GM21619 (cell line): ENCODE data around the gene MILR1.

Experiments used
- ATAC-seq: cut with Tn5 transposase; IDR thresholded peaks from one replicate; pipeline ENCODE4 v1.9.1; 2021; ENCODE audit not compliant: unreplicated experiment

Gene MILR1

DNA sequence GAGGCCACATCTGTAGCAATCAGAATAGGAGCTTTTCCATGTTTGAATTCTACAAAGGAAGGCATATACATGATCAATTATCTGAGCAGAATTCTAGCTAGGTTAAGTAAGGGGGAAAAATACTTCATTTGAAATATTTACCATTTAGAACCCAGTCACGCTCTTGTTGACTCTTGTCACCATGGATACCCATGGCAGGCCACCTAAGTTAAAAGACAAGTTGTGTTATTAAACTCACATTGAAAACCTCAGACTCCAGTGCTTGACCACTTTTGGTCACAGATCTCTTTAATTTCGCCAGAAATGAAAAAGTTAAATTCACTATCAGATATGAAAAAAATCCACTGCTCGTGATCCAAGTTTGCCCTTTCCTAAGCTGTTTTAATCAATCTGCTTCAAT is 53.1 kb downstream of the MILR1 start:
- no peak for ATAC-seq

DNA sequence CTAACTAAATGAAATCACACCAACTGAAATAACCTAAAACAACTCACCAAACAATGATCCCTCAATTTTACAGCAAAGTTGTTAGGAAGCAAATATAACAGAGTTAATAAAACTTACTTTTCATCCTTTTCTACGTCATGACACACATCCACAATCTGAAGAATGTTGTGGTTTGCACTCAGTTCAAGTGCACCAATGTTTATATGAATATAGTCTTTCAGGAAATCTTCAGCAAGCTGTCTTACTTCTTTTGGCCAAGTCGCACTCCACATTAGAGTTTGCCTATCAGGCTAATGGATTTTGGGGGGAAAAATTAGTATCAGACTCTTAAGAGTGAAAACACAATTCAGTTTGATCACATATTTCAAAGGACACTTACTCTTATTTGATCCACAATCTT is 53.9 kb downstream of the MILR1 start:
- ATAC-seq, result no peak

DNA sequence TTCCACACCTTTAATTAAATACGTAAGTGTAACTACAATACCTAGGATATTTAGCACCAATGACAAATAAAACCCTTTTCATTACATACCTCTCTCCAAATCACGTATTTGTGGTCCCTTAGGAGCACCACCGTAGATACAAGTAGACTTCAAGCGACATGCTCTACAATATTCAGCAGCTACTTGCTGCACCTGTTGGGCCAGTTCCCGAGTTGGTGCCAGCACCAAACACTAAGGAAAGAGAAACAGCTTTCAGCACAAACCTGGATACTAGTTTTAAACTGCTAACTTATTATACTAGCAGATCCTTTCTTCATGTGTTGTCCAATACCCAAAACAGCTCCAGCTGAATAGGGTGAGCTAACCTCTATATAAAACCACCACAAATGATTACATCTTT is 54.4 kb downstream of the MILR1 start:
- ATAC-seq, result no peak

DNA sequence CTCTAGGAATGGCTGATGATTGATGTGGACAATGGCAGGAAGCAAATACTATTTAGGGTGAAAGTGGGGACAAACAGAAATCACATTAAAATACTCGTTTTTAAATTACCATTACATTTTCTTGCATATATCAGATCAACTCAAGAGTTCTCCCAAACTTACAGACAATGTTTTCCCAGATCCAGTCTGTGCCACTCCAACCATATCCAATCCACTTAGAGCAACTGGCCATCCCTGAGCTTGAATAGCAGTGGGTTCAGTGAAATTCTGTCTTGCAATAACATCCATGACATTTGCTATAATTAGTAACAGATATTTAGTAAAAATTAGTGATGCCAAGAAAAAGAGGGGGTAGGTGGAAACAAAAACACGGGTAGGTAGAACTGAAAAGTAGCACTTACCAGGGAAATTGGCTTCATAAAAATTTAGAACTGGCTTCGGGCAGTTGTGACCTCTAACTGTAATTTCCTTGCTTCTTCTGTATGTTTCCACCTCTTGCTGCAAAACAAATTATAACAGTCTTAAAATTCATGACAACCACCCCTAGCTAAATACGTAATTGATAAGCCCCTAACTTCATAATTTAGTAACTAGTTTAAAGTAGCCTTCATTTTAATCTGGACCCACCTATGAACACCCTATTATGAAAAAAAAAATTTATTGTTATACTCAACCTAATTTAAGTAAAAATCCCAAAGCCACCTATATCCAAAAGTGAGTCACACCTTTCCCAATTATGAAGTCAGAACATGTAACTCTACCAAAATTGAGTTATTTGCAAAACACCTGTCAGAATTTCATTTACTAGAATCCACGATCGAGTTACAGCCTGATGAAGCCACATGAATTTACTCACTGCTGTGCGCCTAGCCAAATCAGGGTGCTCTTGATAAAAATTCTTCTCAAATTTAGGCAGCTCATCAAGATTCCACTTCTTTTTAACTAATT is 55.2 kb downstream of the MILR1 start:
- ATAC-seq, result no peak

DNA sequence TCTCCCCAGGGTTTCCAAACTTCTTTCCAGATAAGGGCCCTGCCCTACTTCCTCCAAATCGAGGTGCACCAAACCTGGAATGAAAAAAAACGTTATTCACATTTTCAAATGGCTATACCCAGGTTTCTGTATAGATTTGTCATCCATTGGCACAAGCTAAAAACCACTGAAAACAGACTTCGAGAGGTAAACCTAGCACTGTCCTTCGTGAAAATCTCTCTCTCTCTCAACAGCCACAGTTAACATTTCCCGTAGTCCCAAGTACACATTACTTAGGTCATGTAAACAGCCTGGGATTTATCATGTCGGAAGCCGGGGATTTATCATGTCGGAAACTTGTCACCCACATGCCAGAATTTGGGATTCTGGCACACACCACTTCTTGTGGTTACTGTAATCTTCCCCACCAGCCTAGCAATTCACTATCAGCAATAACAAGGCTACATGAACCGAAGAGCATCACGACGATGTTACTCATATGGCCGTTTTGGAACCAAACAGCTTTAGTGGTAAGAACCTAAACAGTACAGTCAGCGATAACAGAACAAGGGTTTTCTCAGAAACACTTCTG is 55.9 kb downstream of the MILR1 start:
- no peak for ATAC-seq

DNA sequence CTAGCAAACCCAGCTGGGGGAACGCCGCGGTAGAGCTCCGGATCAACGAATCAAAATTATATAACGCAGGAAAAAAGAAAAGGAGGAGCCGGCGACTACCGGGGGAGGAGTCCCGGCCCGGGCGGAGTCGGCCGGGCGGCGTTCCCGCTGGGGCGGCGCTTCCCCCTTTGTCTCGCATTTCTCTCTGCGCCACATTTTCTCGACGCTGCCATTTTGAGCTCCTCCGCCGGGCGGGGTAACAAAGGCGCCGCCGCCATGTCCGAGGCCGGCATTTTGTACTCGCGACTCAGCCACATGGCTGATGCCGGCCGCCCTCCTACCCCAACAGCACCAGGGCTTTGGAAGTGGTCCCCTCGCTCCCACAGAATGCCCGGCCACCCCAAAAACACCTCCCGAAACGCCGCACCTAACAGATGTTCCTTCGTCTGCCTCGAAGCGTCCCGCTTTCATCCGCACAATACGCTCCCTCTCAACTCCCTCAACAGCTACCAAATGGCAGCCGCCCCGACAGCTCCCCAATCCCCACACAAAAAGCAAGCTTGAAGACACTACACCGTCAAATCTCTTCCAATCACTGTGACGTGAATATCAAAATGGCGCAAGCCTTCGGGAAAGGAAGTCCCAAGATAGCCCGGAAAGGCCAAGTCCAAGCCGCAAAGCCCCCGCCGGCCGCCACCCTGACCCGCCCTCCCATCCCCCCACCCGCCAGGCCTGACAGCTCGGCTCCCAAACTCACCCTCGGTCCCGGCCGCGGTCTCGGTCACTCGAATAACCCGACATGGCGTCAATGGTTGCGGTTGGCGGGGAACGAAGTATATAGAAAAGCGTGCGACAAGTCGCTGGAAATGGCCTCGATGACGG is 56.7 kb downstream of the MILR1 start:
- no peak for ATAC-seq

DNA sequence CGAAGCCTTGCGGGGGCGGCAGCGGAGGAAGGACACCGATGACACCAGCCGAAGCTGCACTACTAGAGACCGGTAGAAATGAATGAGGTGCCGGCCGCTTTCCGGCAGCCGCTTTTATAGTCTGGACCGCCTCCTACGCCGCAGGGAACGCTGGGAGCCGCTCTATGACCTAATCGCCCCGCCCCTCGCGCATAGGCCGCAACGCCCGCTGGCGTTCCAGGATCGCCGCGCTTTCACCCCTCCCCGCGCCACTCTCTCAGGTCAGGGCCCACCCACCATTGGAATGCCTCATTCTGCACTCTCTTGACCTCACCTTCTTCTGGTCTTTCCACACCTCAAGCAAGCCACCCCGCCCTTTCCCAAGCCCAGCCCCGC is 57.3 kb downstream of the MILR1 start, which contains the start of gene DDX5:
DDX5 (minus strand) TSS at position 89 of the 375 bp plus-strand sequence. CDS start 170 bp downstream, outside the sequence.
- peak; percentile 49 for ATAC-seq

DNA sequence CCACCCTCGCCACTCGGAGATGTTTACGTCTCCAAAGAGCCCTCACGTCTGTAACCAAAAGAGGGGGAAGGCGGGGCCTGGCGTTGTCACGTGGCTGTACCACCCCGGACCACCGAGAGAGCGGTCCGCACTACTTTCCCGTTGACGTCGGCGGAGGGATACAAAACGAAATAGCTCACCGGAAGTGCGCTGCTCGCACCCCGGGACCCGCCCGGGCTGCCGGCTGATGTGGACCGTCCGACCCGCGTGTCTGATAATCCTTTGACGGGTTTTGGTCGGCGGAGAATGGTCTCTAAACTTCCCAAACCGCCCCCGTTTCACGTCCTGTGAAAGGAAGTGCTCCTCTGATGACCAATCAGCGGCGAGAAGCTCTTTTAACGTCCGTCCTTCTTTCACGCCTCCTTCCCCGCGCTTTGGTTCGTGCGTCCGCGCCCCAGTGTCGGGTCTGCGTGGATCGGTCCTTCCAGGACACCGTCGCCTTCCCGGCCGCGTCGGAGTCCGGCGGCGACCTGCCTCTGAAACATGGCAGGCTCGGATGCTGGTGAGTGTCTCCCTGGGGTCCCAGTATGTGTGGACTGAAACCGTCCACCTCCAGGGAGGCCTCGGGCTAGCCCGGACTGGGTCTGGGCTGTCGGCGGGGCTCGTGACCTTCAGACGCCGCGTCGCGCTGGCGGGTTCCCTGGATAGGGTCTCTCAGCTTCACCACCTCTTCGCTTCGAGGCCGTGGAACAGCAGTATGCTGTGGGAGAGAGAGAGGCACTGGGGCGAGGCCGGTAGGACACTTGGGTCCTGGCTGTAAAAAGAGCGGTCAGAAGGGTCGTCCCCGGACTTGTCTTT is 57.9 kb downstream of the MILR1 start, which contains the start of gene CEP95:
CEP95 (plus strand) TSS at position 402 of the 837 bp plus-strand sequence; CDS start at position 523, 121 bp downstream.
- peak; percentile 60 for ATAC-seq

DNA sequence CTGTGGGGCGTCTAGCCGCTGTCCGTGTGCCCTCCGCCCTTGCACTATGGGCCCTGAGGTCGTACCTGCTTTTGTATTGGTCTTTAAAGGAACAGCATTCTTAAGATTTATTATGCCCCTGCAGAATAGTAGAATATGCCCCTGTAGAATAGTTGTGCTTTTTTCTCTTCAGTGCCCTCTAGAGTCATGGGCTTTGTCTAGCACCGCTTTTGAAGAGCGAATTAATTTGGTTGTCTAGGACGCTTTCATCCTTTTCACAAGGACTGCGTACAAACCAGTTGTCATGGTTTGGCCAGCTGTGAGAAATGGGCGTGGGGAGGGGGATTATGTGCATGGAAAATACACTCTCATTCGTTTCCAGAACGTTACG is 58.5 kb downstream of the MILR1 start:
- ATAC-seq, result peak; percentile 19

DNA sequence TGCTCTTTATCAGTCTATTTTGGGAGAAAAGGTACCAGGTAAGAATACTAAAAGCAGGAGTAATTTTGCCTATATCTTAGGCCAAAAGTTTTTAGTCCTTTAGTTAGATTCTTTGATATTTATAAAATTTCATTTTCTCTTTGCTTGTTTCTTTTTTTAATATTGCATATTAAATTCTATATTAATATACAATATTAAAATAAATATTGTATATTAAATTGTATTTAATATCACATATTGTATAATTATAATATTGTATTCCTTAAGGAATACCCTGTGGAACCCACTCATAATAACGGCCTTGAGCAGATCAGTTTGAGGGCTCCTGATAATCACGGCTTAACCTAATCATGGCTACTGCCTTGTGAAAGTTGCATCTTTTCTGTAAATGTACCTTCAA is 59.8 kb downstream of the MILR1 start:
- ATAC-seq, result no peak

DNA sequence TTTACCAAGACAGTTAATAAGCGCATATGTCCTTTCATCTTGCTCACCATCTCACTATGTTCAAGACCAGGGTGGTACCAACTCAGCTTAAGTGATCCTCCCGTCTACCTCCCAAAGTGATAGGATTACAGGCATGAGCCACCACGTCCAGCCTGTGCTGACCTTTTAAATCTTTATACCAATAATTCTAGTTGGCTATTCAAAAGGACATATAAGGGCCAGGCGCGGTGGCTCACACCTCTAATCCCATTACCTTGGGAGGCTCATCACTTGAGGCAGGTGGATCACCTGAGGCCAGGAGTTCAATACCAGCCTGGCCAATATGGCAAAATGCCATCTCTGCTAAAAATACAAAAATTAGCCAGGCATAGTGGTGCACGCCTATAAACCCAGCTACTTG is 60.3 kb downstream of the MILR1 start:
- ATAC-seq, result no peak

DNA sequence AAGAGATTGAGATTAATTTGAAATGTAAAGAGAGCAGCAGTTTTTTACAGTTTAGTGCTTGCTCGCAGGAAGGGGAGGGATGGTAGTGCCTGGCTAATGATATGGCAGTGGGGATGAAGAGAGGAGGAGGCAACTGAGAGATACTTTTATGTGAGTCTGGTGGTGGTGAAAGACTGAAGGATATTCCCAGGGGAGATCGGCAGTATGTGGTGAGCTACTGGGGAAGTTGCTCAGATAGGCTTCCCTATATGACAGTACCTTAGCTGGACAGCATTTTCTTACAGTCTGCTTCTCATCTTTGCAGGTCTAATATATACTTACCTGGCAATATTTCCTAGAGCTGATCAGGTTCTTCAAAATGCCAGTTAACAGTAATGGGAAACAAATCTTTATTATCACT is 66.5 kb downstream of the MILR1 start:
- no peak for ATAC-seq

DNA sequence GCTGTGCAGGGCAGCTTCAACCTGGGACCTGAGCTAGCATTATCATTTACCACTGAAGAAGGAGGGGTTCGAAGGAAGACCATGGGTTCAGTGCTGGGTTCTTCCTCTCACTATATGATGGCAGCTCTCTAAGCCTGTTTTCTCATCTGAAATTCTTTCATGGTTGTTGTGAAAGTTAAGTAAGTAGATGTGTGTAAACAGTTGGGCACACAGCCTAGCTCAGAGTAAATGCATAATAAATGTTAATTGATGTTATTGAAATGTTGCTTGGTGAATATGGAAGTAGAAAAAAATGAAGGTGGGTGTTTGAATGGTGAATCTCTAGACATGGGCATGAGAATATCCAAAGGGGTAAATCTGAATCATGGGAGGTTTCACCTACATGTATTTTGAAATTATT is 66.9 kb downstream of the MILR1 start:
- ATAC-seq, result no peak
